Stimulated activated CD4-positive, alpha-beta T cell treated with anti-CD3 and anti-CD28 coated beads, TNF-alpha, amount 100 ng/mL, for 4 hours (primary cell): ENCODE results near the gene ALAS1.

Experiments used
- DNase-seq, 3 experiments: peaks; one replicate each; pipeline ENCODE4 v3.0.0-alpha.2; 2020; ENCODE audit warnings: low read depth in 3 of 3

Gene ALAS1

GRCh38 chr3:52221141-52221562 lies 23.2 kb downstream of the ALAS1 start:
- no peak for DNase-seq

- DNase-seq, result no peak
Measured at GRCh38 chr3:52221563-52222318, 23.8 kb downstream of the ALAS1 start.

GRCh38 chr3:52222319-52223221 lies 24.6 kb downstream of the ALAS1 start:
- DNase-seq, result no peak

- no peak for DNase-seq
Measured at GRCh38 chr3:52223449-52224408, 25.8 kb downstream of the ALAS1 start.

- DNase-seq, result no peak
Measured at GRCh38 chr3:52225452-52226228, 27.7 kb downstream of the ALAS1 start, which contains the start of gene TLR9. Gene TLR9, minus strand, starts transcription at chr3:52225645. Its CDS starts 116 bp downstream, at chr3:52225529.

- DNase-seq, result no peak
Measured at GRCh38 chr3:52226229-52226817, 28.4 kb downstream of the ALAS1 start.

GRCh38 chr3:52227117-52227516 lies 29.2 kb downstream of the ALAS1 start:
- DNase-seq, result no peak

GRCh38 chr3:52227766-52228165 lies 29.8 kb downstream of the ALAS1 start:
- no peak for DNase-seq

- DNase-seq, result no peak
Measured at GRCh38 chr3:52228266-52228665, 30.3 kb downstream of the ALAS1 start.

GRCh38 chr3:52228751-52229291 lies 30.9 kb downstream of the ALAS1 start:
- no peak for DNase-seq

- DNase-seq, result no peak
Measured at GRCh38 chr3:52229656-52230055, 31.7 kb downstream of the ALAS1 start.

GRCh38 chr3:52230461-52230860 lies 32.5 kb downstream of the ALAS1 start:
- DNase-seq, result no peak

GRCh38 chr3:52230889-52231499 lies 33.0 kb downstream of the ALAS1 start:
- DNase-seq, result no peak

GRCh38 chr3:52231502-52232278 lies 33.7 kb downstream of the ALAS1 start:
- DNase-seq, result peak; percentile 78 to 87 (median 87)

GRCh38 chr3:52232279-52233107 lies 34.5 kb downstream of the ALAS1 start:
- DNase-seq, result no peak

- DNase-seq, result no peak
Measured at GRCh38 chr3:52233108-52233591, 35.2 kb downstream of the ALAS1 start.

- DNase-seq, result no peak
Measured at GRCh38 chr3:52233968-52234367, 36.0 kb downstream of the ALAS1 start.
